H9 (cell line): ENCODE results near the gene MMP2. TPM values are rescaled to one million over a fixed set of nuclear protein-coding genes. Genes with fewer than 3 reads are reported as not detected.
A peak's percentile ranks its signal among the peaks of the same experiment; 100 is the strongest.

Source experiments
- DNase-seq: peaks from one replicate; pipeline ENCODE4 v3.0.0-alpha.2; 2017
- H2AFZ ChIP-seq: one replicate; pipeline ENCODE4 v1.6.1; 2013; ENCODE audit warnings: mild to moderate bottlenecking, low read length, control low read depth, moderate library complexity
- H2AK5ac ChIP-seq: 2 replicates; pipeline ENCODE4 v1.6.1; 2013; ENCODE audit warnings: low read length, control low read depth, mixed read lengths; ENCODE audit not compliant: insufficient read length
- H2BK120ac ChIP-seq: one replicate; pipeline ENCODE4 v1.6.1; 2013; ENCODE audit warnings: low read depth, mild to moderate bottlenecking, low read length, control low read depth, inconsistent platforms; ENCODE audit not compliant: poor library complexity, severe bottlenecking
- H2BK12ac ChIP-seq: 2 replicates; pipeline ENCODE4 v1.6.1; 2013; ENCODE audit warnings: low read length, control low read depth, mixed read lengths, low read depth; ENCODE audit not compliant: insufficient read length
- H2BK15ac ChIP-seq: 2 replicates; pipeline ENCODE4 v1.6.1; 2013; ENCODE audit warnings: low read depth, low read length, control low read depth
- H2BK20ac ChIP-seq: one replicate; pipeline ENCODE4 v1.6.1; 2013; ENCODE audit warnings: low read depth, mild to moderate bottlenecking, low read length, control low read depth, inconsistent platforms; ENCODE audit not compliant: poor library complexity, severe bottlenecking
- H2BK5ac ChIP-seq: 2 replicates; pipeline ENCODE4 v1.6.1; 2013; ENCODE audit warnings: low read length, control low read depth, mixed read lengths; ENCODE audit not compliant: insufficient read length
- H3K14ac ChIP-seq: 2 replicates; pipeline ENCODE4 v1.6.1; 2013; ENCODE audit warnings: low read length, control low read depth; ENCODE audit not compliant: insufficient read depth
- H3K18ac ChIP-seq: 2 replicates; pipeline ENCODE4 v1.6.1; 2013; ENCODE audit warnings: low read depth, mild to moderate bottlenecking, mixed read lengths, low read length, control low read depth; ENCODE audit not compliant: insufficient read length
- H3K23ac ChIP-seq: 2 replicates; pipeline ENCODE4 v1.6.1; 2013; ENCODE audit warnings: low read length, control low read depth, mixed read lengths, low read depth; ENCODE audit not compliant: insufficient read length
- H3K23me2 ChIP-seq: 2 replicates; pipeline ENCODE4 v1.6.1; 2013; ENCODE audit warnings: low read depth, mild to moderate bottlenecking, mixed read lengths, low read length, control low read depth; ENCODE audit not compliant: insufficient read length, poor library complexity, severe bottlenecking
- H3K27ac ChIP-seq: 2 replicates; pipeline ENCODE4 v1.5.1; 2013; ENCODE audit warnings: low read length, control low read depth, mixed read lengths, low read depth; ENCODE audit not compliant: insufficient read length
- H3K27me3 ChIP-seq: 2 replicates; pipeline ENCODE4 v1.6.1; 2013; ENCODE audit warnings: low read length, control low read depth, inconsistent platforms; ENCODE audit not compliant: insufficient read depth
- H3K4ac ChIP-seq: 2 replicates; pipeline ENCODE4 v1.6.1; 2013; ENCODE audit warnings: low read depth, mild to moderate bottlenecking, control low read depth, inconsistent platforms, low read length, moderate library complexity
- H3K4me1 ChIP-seq: 2 replicates; pipeline ENCODE4 v1.6.1; 2013; ENCODE audit warnings: low read length, control low read depth, inconsistent platforms; ENCODE audit not compliant: insufficient read depth
- H3K4me2 ChIP-seq: 2 replicates; pipeline ENCODE4 v1.6.1; 2013; ENCODE audit warnings: low read length, control low read depth, mixed read lengths; ENCODE audit not compliant: insufficient read length, insufficient read depth
- H3K56ac ChIP-seq: 2 replicates; pipeline ENCODE4 v1.6.1; 2013; ENCODE audit warnings: low read depth, mild to moderate bottlenecking, mixed read lengths, low read length, control low read depth; ENCODE audit not compliant: insufficient read length
- H3K79me1 ChIP-seq: 2 replicates; pipeline ENCODE4 v1.6.1; 2013; ENCODE audit warnings: low read depth, mild to moderate bottlenecking, moderate library complexity, low read length, control low read depth, inconsistent platforms; ENCODE audit not compliant: insufficient read depth, poor library complexity, severe bottlenecking
- H3K79me2 ChIP-seq: 2 replicates; pipeline ENCODE4 v1.6.1; 2013; ENCODE audit warnings: low read length, control low read depth, inconsistent platforms; ENCODE audit not compliant: insufficient read depth
- H3K9ac ChIP-seq: 2 replicates; pipeline ENCODE4 v1.6.1; 2013; ENCODE audit warnings: low read length, control low read depth, mixed read lengths; ENCODE audit not compliant: insufficient read length; ENCODE audit errors: extremely low read depth
- H3K9me3 ChIP-seq: one replicate; pipeline ENCODE4 v1.6.1; 2013; ENCODE audit warnings: low read depth, low read length, inconsistent platforms; ENCODE audit not compliant: control insufficient read depth
- H3T11ph ChIP-seq: one replicate; pipeline ENCODE4 v1.6.1; 2013; ENCODE audit warnings: mild to moderate bottlenecking, low read length, control low read depth, inconsistent platforms
- H4K20me1 ChIP-seq: one replicate; pipeline ENCODE4 v1.6.1; 2013; ENCODE audit not compliant: control insufficient read depth, insufficient read length, insufficient read depth
- H4K5ac ChIP-seq: 2 replicates; pipeline ENCODE4 v1.6.1; 2013; ENCODE audit warnings: low read depth, mild to moderate bottlenecking, mixed read lengths, low read length, control low read depth; ENCODE audit not compliant: insufficient read length
- H4K8ac ChIP-seq: replicated peaks from 2 replicates; pipeline ENCODE4 v1.6.1; 2013; ENCODE audit warnings: low read length, control low read depth, mixed read lengths, low read depth; ENCODE audit not compliant: insufficient read length
- H4K91ac ChIP-seq: 2 replicates; pipeline ENCODE4 v1.6.1; 2013; ENCODE audit warnings: low read depth, mild to moderate bottlenecking, moderate library complexity, mixed read lengths, low read length, control low read depth; ENCODE audit not compliant: insufficient read length
- H3K27ac Mint-ChIP-seq, 3 experiments: 2 replicates in 2 of 3; 3 replicates in 1 of 3; pipeline ENCODE4 v1.8.0; 2020 to 2021; ENCODE audit warnings: mixed read lengths in 3 of 3, mild to moderate bottlenecking in 1 of 3, moderate library complexity in 1 of 3
- H3K27me3 Mint-ChIP-seq: 2 replicates; pipeline ENCODE4 v1.8.0; 2021; ENCODE audit warnings: low read depth, mild to moderate bottlenecking, moderate library complexity, mixed read lengths
- H3K36me3 Mint-ChIP-seq, 3 experiments: 2 replicates in 2 of 3; 3 replicates in 1 of 3; pipeline ENCODE4 v1.8.0; 2020 to 2021; ENCODE audit warnings: low read depth in 3 of 3, mixed read lengths in 3 of 3; ENCODE audit not compliant: insufficient read depth in 1 of 3
- H3K4me1 Mint-ChIP-seq, 2 experiments: 2 replicates each; pipeline ENCODE4 v1.8.0; 2020; ENCODE audit warnings: mixed read lengths in 2 of 2
- H3K4me3 Mint-ChIP-seq, 2 experiments: 2 replicates in 1 of 2; 3 replicates in 1 of 2; pipeline ENCODE4 v1.8.0; 2020 to 2021; ENCODE audit warnings: mild to moderate bottlenecking in 2 of 2, mixed read lengths in 2 of 2, moderate library complexity in 1 of 2
- H3K9me3 Mint-ChIP-seq, 2 experiments: 2 replicates in 1 of 2; 3 replicates in 1 of 2; pipeline ENCODE4 v1.8.0; 2020; ENCODE audit warnings: mild to moderate bottlenecking in 2 of 2, mixed read lengths in 2 of 2, moderate library complexity in 1 of 2
- WGBS: extraction: QIAGEN DNeasy Blood & Tissue Kit; methylation state at CpG from one replicate; pipeline ENCODE4 v1.1.7; 2013; ENCODE audit warnings: missing lambda C conversion rate, low lambda C conversion rate, mixed read lengths; ENCODE audit not compliant: insufficient read length; ENCODE audit errors: extremely low coverage; 5-methylcytosine and 5-hydroxymethylcytosine counted together
- total RNA-seq: library from RNA; stranded (reverse); gene quantifications from 2 replicates; pipeline ENCODE4 v1.2.1, GENCODE V29; 2021
- TF ChIP-seq, protein P1 (sequence below): fragments of 200-600 bp; sonication (generic); conservative IDR thresholded peaks from 3 replicates; pipeline ENCODE4 v1.8.0; 2021; ENCODE audit warnings: antibody characterized with exemption, mild to moderate bottlenecking

Gene MMP2
- total RNA-seq, 1 experiment from 2014 or later: 23.1 TPM

DNA sequence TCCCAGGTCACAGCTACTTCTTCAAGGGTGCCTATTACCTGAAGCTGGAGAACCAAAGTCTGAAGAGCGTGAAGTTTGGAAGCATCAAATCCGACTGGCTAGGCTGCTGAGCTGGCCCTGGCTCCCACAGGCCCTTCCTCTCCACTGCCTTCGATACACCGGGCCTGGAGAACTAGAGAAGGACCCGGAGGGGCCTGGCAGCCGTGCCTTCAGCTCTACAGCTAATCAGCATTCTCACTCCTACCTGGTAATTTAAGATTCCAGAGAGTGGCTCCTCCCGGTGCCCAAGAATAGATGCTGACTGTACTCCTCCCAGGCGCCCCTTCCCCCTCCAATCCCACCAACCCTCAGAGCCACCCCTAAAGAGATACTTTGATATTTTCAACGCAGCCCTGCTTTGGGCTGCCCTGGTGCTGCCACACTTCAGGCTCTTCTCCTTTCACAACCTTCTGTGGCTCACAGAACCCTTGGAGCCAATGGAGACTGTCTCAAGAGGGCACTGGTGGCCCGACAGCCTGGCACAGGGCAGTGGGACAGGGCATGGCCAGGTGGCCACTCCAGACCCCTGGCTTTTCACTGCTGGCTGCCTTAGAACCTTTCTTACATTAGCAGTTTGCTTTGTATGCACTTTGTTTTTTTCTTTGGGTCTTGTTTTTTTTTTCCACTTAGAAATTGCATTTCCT is 26.5 kb downstream of the MMP2 start:
- H3K4me3 Mint-ChIP-seq: no peak overlapping the region
- Histone ChIP-seq H2AFZ (no peak overlapping the region), H2BK20ac (no peak overlapping the region), H4K8ac (no peak overlapping the region), H2BK5ac (no peak overlapping the region), H3K79me2 (no peaks in the 10 kb centered on the region), H2BK12ac (no peak overlapping the region), H3K9ac (no peak overlapping the region), H2AK5ac (no peak overlapping the region), H4K5ac (no peak overlapping the region), H4K91ac (no peak overlapping the region), H3K14ac (no peak overlapping the region), H4K20me1 (no peaks in the 10 kb centered on the region), H3K56ac (no peak overlapping the region), H3K9me3 (no peaks in the 10 kb centered on the region), H3T11ph (no peak overlapping the region), H3K4me2 (no peak overlapping the region), H3K4ac (no peak overlapping the region), H2BK15ac (no peak overlapping the region), H3K18ac (no peak overlapping the region), H3K23me2 (peaks cover 10% of the 10 kb centered on the region), H3K79me1 (no peaks in the 10 kb centered on the region), H3K23ac (no peak overlapping the region), H3K27me3 (no peaks in the 10 kb centered on the region), H3K27ac (no peak overlapping the region), H2BK120ac (no peak overlapping the region), H3K4me1 (peaks cover 3% of the 10 kb centered on the region; the same call in 1 of the 2 replicates)
- H3K27me3 Mint-ChIP-seq: peaks cover 9% of the 10 kb centered on the region
- H3K4me1 Mint-ChIP-seq: peaks cover 14 to 22% of the 10 kb centered on the region in 2 experiments
- no CpG with 5 or more reads among the region's 10 CpGs for WGBS
- DNase-seq: peak; percentile 16
- peaks cover 2 to 8% (median 5%) of the 10 kb centered on the region in 3 experiments; a peak in 3 of 7 replicates for H3K36me3 Mint-ChIP-seq
- H3K27ac Mint-ChIP-seq: no peak overlapping the region
- peaks cover 0 to 2% of the 10 kb centered on the region in 2 experiments; a peak in 1 of 5 replicates for H3K9me3 Mint-ChIP-seq
- TF ChIP-seq, protein P1, sequence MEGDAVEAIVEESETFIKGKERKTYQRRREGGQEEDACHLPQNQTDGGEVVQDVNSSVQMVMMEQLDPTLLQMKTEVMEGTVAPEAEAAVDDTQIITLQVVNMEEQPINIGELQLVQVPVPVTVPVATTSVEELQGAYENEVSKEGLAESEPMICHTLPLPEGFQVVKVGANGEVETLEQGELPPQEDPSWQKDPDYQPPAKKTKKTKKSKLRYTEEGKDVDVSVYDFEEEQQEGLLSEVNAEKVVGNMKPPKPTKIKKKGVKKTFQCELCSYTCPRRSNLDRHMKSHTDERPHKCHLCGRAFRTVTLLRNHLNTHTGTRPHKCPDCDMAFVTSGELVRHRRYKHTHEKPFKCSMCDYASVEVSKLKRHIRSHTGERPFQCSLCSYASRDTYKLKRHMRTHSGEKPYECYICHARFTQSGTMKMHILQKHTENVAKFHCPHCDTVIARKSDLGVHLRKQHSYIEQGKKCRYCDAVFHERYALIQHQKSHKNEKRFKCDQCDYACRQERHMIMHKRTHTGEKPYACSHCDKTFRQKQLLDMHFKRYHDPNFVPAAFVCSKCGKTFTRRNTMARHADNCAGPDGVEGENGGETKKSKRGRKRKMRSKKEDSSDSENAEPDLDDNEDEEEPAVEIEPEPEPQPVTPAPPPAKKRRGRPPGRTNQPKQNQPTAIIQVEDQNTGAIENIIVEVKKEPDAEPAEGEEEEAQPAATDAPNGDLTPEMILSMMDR: no peak
